Measurements from ENCODE around the gene MEST. TPM values are rescaled to one million over a fixed set of nuclear protein-coding genes. Genes with fewer than 3 reads are reported as not detected.

Gene MEST
- total RNA-seq, 4 donors from 2014 or later: 7.5 to 17.5 (median 12.4) TPM

GRCh38 chr7:130452951-130453350 lies 38.9 kb upstream of the MEST start:
- Histone ChIP-seq H3K27me3 (no peaks in the 10 kb centered on the region), H3K36me3 (no peaks in the 10 kb centered on the region), H3K27ac (no peak overlapping the region), H3K4me3 (no peak overlapping the region), H3K9me3 (peaks cover under 1% of the 10 kb centered on the region), H3K4me1 (no peaks in the 10 kb centered on the region)
- no peak for DNase-seq (ENCODE audit: low spot score in 2 of 2)
- 61% methylated on average over 3 of the region's 3 CpGs for WGBS
- no peak for TF ChIP-seq POLR2A (IDR thresholded peaks at IDR 0.05)
- no peak for TF ChIP-seq POLR2AphosphoS5 (IDR thresholded peaks at IDR 0.05)
- TF ChIP-seq CTCF (IDR thresholded peaks at IDR 0.05): no peak
- TF ChIP-seq EP300 (IDR thresholded peaks at IDR 0.05): no peak

GRCh38 chr7:130454959-130455358 lies 36.9 kb upstream of the MEST start:
- no peak for DNase-seq (ENCODE audit: low spot score in 2 of 2)
- H3K9me3 ChIP-seq: peaks cover 9% of the 10 kb centered on the region
- no peak overlapping the region for H3K4me3 ChIP-seq
- H3K27ac ChIP-seq: no peak overlapping the region
- 66% methylated on average over 2 of the region's 2 CpGs for WGBS
- H3K27me3 ChIP-seq: no peaks in the 10 kb centered on the region
- no peaks in the 10 kb centered on the region for H3K36me3 ChIP-seq
- no peaks in the 10 kb centered on the region for H3K4me1 ChIP-seq
- TF ChIP-seq POLR2A (IDR thresholded peaks at IDR 0.05) (no peak), EP300 (IDR thresholded peaks at IDR 0.05) (no peak), POLR2AphosphoS5 (IDR thresholded peaks at IDR 0.05) (no peak), CTCF (IDR thresholded peaks at IDR 0.05) (no peak)

- no peaks in the 10 kb centered on the region for H3K4me1 ChIP-seq
- H3K27ac ChIP-seq: no peak overlapping the region
- 76% methylated on average over 2 of the region's 2 CpGs for WGBS
- H3K4me3 ChIP-seq: no peak overlapping the region
- H3K9me3 ChIP-seq: peaks cover 9% of the 10 kb centered on the region
- H3K27me3 ChIP-seq: no peaks in the 10 kb centered on the region
- no peaks in the 10 kb centered on the region for H3K36me3 ChIP-seq
- no peak for DNase-seq (ENCODE audit: low spot score in 2 of 2)
- TF ChIP-seq CTCF (IDR thresholded peaks at IDR 0.05) (no peak), POLR2A (IDR thresholded peaks at IDR 0.05) (no peak), EP300 (IDR thresholded peaks at IDR 0.05) (no peak), POLR2AphosphoS5 (IDR thresholded peaks at IDR 0.05) (no peak)
These were observed 33.6 kb upstream of the MEST start for GRCh38 chr7:130458257-130458656.

- Histone ChIP-seq H3K36me3 (no peaks in the 10 kb centered on the region), H3K4me3 (no peak overlapping the region), H3K9me3 (peaks cover 9% of the 10 kb centered on the region), H3K4me1 (no peaks in the 10 kb centered on the region), H3K27me3 (no peaks in the 10 kb centered on the region), H3K27ac (no peak overlapping the region)
- no peak for TF ChIP-seq EP300 (IDR thresholded peaks at IDR 0.05)
- TF ChIP-seq CTCF (IDR thresholded peaks at IDR 0.05): no peak
- TF ChIP-seq POLR2A (IDR thresholded peaks at IDR 0.05): no peak
- TF ChIP-seq POLR2AphosphoS5 (IDR thresholded peaks at IDR 0.05): no peak
- WGBS: 52% methylated on average over 2 of the region's 2 CpGs
- DNase-seq (ENCODE audit: low spot score in 2 of 2): no peak
These were observed 30.6 kb upstream of the MEST start for GRCh38 chr7:130461272-130461671.

GRCh38 chr7:130463553-130464434 lies 28.1 kb upstream of the MEST start:
- 54% methylated on average over 4 of the region's 4 CpGs for WGBS

More at GRCh38 chr7:130463553-130464434, 28.1 kb upstream of the MEST start:
- TF ChIP-seq CTCF (IDR thresholded peaks at IDR 0.05) (no peak), POLR2A (IDR thresholded peaks at IDR 0.05) (no peak), POLR2AphosphoS5 (IDR thresholded peaks at IDR 0.05) (no peak), EP300 (IDR thresholded peaks at IDR 0.05) (no peak)
- Histone ChIP-seq H3K27me3 (no peaks in the 10 kb centered on the region), H3K4me3 (no peak overlapping the region), H3K36me3 (no peaks in the 10 kb centered on the region), H3K4me1 (no peaks in the 10 kb centered on the region), H3K9me3 (peaks cover 9% of the 10 kb centered on the region), H3K27ac (no peak overlapping the region)
- no peak for DNase-seq (ENCODE audit: low spot score in 2 of 2)
